Spleen (tissue), 7 donors: ENCODE measurements around the gene RBM4B.

ENCODE experiments used
- CTCF ChIP-seq, 11 experiments: fragments of 200-600 bp in 7 of 11; fragments of 450-650 bp in 4 of 11; sonication (generic) in 4 of 11; IDR thresholded peaks in 8 of 11; conservative IDR thresholded peaks in 3 of 11; 1 replicate in 7 of 11; 2 replicates in 4 of 11; pipeline versions ENCODE4 v1.4.0 to v1.8.0; 2016 to 2021; ENCODE audit warnings: antibody characterized with exemption in 11 of 11, inconsistent platforms in 4 of 11, mild to moderate bottlenecking in 1 of 11
- POLR2A ChIP-seq, 3 donors: fragments of 450-650 bp; IDR thresholded peaks; one replicate each; pipeline ENCODE4 v1.5.1; 2017; ENCODE audit warnings: antibody characterized with exemption in 3 of 3, mild to moderate bottlenecking in 1 of 3
- donor health status: DM: no; HTN: no; CAD: no; lungs with moderate emphysema.
- donor health status: DM: no; HTN: no; CAD: no.
- donor health status: DM: no; HTN: no; CAD: no.

DNA sequence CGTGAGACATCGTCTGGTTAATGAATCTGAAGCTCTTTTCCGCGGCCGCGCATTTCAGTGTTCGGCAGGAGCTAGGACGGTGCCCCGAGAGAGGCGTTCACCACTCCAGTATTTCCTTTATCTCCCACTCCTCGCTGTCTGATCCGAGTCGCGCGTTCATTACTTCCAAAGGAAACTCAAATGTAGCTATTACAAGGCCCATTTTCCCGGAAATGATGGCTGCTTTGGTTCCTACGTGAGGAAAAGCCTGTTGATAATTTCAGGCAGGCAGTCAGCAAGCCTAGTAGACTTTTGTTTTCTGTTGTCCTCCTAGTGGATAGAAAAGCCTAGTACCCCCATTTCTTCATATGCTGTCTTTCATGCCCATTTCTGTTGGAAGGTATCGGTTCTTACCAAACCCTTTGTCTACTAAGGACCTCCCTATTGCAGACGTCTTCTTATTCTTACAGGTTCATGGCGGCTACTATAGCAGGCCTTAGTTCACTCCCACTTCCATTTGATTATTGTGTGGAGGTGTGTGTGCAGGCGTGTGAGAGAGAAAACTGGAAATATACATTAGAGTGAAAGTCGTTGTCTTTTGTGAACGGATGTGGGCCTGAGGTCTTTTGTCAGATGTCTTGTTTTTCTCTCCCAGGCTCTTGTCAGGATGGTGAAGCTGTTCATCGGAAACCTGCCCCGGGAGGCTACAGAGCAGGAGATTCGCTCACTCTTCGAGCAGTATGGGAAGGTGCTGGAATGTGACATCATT, 38.4 kb downstream of the RBM4B start:
- peak in 1 of 11 experiments; percentile 15 for TF ChIP-seq CTCF (IDR thresholded peaks at IDR 0.05 in 8 of 11, conservative IDR thresholded peaks at IDR 0.05 in 3 of 11)
- no peak for TF ChIP-seq POLR2A (IDR thresholded peaks at IDR 0.05)
